ENCODE measurements around the gene DIRAS1.

Gene DIRAS1

DNA sequence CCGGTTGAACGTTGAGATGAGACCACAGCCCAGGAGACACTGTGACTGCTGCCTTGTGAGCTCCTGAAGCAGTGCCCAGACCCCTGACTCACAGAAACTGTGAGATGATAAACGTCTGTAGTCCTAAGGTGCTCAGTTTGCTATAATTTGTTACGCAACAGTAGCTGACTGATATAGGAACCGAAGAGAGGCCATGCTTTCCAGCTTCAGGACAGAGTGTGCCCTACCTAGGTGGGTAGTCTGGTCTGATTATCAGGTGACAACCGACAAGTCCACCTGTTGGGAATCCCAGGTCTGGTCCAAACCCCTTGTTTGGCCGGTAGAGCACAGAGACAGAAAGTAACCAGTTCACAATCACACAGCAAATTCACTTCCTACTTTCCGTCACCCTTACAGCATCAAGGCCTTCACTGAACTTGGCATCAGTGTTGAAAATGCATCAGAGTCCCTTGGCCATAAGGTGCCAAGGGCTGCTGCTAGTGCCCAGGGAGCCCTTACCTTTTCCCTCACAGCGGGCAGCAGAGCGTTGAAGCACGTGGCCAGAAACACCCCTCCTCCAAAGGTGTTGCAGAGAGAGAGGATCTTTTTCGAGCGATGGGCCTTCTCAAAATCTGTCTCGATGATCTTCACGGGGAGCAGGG, 15.5 kb upstream of the DIRAS1 start:
- peaks cover 28% of the 10 kb centered on the region for H3K4me1 Mint-ChIP-seq
- no peak overlapping the region for H3K27ac Mint-ChIP-seq
- no peaks in the 10 kb centered on the region for H3K27me3 Mint-ChIP-seq
- peaks cover 16% of the 10 kb centered on the region for H3K36me3 Mint-ChIP-seq
- H3K9me3 Mint-ChIP-seq: no peaks in the 10 kb centered on the region
- no peak overlapping the region for H3K4me3 Mint-ChIP-seq

DNA sequence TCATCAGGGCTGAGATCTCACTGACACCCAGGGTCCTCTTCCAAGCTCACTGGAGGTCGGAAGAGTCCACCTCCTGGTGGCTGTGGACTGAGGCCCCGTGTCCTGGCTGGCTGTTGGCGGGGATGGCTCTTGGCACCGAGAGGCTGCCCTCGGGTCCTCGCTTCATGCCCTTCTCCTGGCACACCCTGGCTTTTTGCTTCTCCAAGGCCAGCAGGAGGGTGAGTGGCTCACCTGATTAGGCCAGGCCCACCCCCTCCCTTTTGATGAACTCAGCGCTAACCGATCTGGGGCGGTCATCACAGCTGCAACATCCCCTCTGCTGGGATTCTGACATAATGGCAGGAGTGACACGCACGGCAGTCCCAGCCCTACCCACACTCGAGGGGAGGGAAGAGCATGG, 14.2 kb upstream of the DIRAS1 start:
- Mint-ChIP-seq H3K27ac (no peak overlapping the region), H3K9me3 (no peaks in the 10 kb centered on the region), H3K36me3 (peaks cover 16% of the 10 kb centered on the region), H3K4me3 (no peak overlapping the region), H3K27me3 (no peaks in the 10 kb centered on the region), H3K4me1 (peaks cover 27% of the 10 kb centered on the region)

DNA sequence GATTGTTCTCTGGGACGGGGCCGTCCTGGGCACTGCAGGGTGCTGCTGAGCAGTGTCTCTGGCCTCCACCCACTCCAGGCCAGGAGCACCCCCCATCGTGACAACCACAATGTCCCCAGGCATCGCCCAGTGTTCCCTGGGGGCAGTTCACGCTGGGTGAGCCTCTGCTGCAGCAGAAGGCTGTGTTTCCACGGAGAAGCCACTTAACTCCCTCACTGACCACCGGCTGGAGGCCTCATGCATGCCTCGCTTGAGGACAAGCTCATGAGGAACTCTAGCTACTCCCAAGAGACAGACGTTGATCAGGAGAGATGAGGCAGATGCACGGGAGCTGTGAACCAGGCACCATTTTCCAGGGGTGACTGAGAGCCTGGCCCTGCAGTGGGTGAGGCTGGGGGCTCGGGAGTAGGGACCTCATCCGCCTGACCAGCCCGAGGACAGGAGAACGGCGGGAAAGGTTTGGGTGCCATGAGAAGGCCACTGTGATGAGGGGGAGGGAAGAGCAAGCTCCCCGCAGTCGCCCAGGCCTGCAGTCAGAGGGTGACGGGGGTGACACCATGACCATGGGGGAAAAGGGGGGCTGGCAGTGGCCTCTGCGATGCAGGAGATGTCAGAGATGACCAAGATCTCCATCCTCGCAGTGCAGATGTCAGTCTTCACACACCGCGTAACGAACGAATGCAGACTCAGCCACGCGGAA, 13.6 kb upstream of the DIRAS1 start:
- H3K27me3 Mint-ChIP-seq: no peaks in the 10 kb centered on the region
- H3K9me3 Mint-ChIP-seq: no peaks in the 10 kb centered on the region
- no peak overlapping the region for H3K27ac Mint-ChIP-seq
- peaks cover 23% of the 10 kb centered on the region for H3K4me1 Mint-ChIP-seq
- H3K4me3 Mint-ChIP-seq: no peak overlapping the region
- H3K36me3 Mint-ChIP-seq: peaks cover 16% of the 10 kb centered on the region

DNA sequence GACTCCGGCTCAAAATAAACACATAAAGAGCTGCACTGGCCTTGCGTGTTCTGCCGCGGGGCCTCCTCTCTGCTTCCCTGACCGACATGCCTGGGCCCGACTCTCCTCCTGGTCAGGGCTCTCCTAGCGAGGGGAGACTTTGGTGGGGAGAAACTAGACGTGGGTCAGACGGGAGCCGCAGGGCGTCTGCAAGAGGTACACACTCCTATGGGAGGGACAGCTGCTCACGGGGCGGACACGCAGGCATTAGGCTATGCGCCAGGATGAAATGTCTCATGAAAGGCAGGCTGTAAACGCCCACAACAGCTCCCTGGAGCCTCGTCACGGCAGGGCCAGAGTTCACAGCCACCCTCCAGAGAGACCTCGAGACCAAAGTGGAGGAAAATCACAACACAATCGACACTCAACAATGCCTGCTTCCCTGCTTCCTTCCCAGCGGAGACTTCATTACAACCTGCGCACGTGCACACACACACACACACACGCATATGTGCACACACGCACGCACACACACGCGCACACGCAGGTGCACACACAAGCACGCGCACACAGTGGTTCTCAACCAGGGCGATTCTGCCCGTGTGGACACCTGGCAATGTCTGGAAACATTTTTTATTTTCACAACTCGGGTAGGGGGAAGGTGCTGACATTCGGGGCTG, 12.9 kb upstream of the DIRAS1 start:
- H3K9me3 Mint-ChIP-seq: no peaks in the 10 kb centered on the region
- H3K36me3 Mint-ChIP-seq: peaks cover 16% of the 10 kb centered on the region
- H3K27ac Mint-ChIP-seq: no peak overlapping the region
- no peak overlapping the region for H3K4me3 Mint-ChIP-seq
- no peaks in the 10 kb centered on the region for H3K27me3 Mint-ChIP-seq
- H3K4me1 Mint-ChIP-seq: peaks cover 19% of the 10 kb centered on the region

DNA sequence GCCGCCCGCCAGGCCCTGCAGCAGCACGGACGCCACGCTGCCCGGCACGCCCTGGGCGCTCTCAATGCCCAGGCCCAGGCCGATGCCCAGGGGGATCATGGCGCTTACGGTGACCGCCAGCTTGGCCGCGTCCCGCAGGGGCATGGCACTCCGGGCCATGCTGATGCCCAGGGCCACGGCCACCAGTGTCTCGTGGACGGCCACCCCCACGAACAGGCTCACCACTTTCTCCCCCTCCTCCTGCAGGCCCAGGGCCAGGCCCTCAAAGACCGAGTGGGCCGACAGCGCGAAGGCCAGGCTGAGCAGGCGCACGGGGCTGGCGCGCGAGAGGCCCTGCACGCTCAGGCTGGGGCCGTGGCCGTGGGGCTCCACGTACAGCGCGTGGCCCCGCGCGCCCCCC, 11.7 kb upstream of the DIRAS1 start:
- no peak overlapping the region for H3K27ac Mint-ChIP-seq
- peaks cover 13% of the 10 kb centered on the region for H3K36me3 Mint-ChIP-seq
- H3K4me1 Mint-ChIP-seq: peaks cover 11% of the 10 kb centered on the region
- H3K9me3 Mint-ChIP-seq: no peaks in the 10 kb centered on the region
- no peaks in the 10 kb centered on the region for H3K27me3 Mint-ChIP-seq
- no peak overlapping the region for H3K4me3 Mint-ChIP-seq

DNA sequence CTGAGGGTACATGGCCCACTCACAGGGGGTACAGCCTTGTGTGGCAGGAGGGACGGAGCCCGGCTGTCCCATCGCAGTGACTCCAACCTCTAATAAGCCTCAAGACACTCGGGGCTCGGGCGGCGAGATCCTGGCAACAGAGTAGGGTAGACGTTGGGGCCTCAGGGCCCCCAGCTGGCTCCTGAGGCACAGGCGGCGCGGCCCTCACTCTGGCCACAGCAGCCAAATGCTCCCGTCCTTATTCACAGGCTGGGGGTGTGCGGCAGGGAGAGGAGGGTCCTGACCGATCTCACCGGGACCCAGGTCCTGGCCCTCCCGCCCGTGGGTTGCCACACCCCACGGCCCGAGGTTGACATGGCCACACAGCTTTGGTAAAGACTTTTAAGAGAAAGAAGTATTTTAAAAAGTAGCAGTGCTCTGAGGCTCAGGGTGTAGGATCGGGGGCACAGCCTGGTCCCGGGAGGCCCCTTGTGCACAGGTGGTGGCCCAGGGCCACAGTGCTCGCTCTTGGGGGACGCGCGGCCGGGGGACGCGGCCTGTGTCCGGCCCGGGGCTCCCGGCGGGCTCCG, 11.1 kb upstream of the DIRAS1 start:
- H3K9me3 Mint-ChIP-seq: no peaks in the 10 kb centered on the region
- H3K27ac Mint-ChIP-seq: no peak overlapping the region
- H3K4me1 Mint-ChIP-seq: peaks cover 11% of the 10 kb centered on the region
- H3K36me3 Mint-ChIP-seq: peaks cover 13% of the 10 kb centered on the region
- H3K27me3 Mint-ChIP-seq: no peaks in the 10 kb centered on the region
- H3K4me3 Mint-ChIP-seq: no peak overlapping the region

DNA sequence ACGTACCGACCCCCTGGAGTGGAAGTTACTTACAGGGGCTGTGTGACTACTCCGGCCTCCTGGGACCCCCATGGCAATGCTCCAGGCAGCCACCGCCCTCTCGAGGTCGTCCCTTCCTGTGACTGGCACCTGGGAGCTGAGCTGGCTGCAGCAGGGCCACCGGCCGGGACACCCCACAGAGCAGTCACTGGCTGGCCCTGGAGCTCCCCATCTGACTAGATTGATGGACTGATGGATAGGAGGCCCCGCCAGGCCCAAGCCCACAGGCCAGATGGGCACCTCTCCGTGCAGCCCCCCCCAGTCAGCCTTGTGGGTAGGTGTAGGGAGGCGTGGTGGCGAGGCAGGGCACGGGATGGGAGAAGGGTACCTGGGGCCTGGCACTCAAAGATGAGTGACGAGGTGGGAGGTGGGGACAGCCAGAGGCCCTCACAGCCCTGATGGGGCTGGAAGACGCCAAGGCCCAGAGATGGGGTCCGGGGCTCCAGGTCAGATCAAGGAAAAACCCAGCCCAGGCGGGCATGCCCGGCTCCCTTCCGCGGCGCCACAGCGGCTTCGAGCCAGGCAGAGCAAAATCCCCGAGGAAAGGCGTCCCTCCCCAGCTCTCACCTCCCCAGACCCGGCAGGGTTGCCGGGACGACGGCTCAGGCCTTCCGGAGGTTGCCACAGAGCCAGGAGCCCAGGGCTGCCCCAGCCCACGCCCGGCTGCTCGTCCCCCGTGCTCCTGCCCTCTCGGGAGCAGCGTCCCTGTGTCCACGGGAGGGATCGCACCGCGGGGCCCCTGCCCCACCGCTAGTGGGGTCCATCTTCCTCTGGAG, 10.2 kb upstream of the DIRAS1 start:
- Mint-ChIP-seq H3K4me1 (peaks cover 5% of the 10 kb centered on the region), H3K27me3 (no peaks in the 10 kb centered on the region), H3K36me3 (peaks cover 8% of the 10 kb centered on the region), H3K27ac (no peak overlapping the region), H3K4me3 (no peak overlapping the region), H3K9me3 (no peaks in the 10 kb centered on the region)

DNA sequence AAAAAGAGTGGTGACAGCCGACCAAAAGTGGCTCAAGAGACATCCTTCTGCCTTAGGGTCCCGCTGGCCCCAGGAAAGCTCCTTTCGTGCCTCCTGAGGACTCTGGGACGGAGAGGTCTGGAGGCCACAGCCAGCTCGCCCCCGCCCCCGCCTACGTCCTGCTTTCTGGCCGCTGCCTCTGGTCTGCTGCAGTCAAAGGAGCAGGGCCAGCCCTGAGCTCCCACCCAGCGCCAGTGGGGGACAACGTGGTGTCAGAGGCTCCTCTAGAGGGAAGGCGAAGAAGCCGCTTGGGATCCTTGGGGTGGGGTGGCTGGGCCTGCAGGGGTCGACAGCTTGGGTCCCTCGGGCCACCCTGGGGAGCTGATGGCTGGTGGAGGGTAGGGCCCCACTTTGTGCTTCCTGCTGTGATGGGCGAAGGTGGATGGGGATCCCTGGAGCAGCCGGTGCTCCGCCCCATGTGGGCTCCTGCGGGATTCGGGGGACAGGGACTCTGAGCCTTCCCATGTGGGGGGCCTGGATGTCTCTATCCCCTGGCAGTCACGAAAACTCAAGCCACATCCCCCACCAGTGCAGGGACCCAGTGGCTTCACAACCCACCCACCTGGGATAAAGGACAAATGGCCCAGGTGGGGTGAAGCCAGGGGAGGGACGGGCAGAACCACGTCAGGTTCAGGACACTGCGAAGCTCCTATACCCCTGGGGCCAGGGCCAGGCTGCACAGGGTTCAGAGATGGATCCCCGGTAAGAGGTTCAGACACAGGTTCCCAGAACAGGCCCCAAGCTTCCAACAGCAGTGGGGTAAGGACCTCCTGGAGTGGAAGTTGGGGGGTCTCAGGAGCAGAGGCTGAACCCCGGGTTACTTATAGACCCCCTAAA, 9.0 kb upstream of the DIRAS1 start:
- peaks cover 5% of the 10 kb centered on the region for H3K36me3 Mint-ChIP-seq
- H3K9me3 Mint-ChIP-seq: no peaks in the 10 kb centered on the region
- no peak overlapping the region for H3K4me3 Mint-ChIP-seq
- H3K4me1 Mint-ChIP-seq: peaks cover 5% of the 10 kb centered on the region
- H3K27me3 Mint-ChIP-seq: peaks cover 1% of the 10 kb centered on the region
- H3K27ac Mint-ChIP-seq: no peak overlapping the region

DNA sequence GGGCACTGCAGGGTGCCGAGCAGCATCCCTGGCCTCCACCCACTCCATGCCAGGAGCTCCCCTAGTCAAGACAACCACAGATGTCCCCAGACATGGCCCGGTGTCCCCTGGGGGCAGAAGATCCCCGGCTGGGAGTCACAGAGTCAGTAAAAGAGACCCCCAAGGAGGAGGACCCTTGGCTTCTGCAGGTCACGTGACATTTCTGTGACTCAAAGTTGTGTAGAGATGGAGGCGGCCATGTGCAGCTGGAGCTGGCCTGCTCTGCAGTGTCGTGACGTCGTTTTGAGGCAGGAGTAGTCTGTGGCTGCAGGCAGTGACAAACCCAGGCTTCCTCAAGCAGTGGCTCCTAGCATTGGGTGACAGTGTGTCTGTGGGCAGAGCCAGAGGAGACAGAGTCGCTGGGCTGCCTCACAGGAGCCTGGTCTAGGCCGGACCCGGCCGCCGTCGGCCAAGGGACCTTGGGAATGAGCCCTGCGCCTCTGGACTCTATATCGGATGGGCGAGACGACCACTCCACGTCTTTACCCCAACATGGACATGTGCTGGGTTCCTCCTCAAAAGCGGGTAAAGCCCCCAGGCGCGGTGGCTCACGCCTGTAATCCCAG, 7.7 kb upstream of the DIRAS1 start:
- H3K4me3 Mint-ChIP-seq: no peak overlapping the region
- no peak overlapping the region for H3K27ac Mint-ChIP-seq
- no peaks in the 10 kb centered on the region for H3K9me3 Mint-ChIP-seq
- H3K4me1 Mint-ChIP-seq: no peaks in the 10 kb centered on the region
- peaks cover under 1% of the 10 kb centered on the region for H3K36me3 Mint-ChIP-seq
- H3K27me3 Mint-ChIP-seq: peaks cover 4% of the 10 kb centered on the region

DNA sequence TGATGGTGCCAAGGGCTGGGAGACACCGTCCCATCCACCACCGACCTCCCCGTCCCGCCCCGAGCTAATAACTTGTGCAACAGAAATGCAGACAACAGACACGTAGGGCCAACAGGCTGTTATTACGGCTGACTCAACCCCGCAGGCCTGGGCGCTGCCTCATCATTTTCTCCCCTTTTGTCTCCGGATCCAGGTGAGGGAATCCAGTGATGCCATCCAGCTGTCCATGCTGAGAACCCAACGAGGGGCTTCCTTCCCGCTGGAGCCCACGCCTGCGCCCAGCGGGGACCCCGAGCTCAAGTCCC, 6.4 kb upstream of the DIRAS1 start:
- H3K4me3 Mint-ChIP-seq: no peak overlapping the region
- H3K4me1 Mint-ChIP-seq: no peaks in the 10 kb centered on the region
- H3K27ac Mint-ChIP-seq: no peak overlapping the region
- H3K9me3 Mint-ChIP-seq: no peaks in the 10 kb centered on the region
- no peaks in the 10 kb centered on the region for H3K36me3 Mint-ChIP-seq
- H3K27me3 Mint-ChIP-seq: peaks cover 4% of the 10 kb centered on the region

DNA sequence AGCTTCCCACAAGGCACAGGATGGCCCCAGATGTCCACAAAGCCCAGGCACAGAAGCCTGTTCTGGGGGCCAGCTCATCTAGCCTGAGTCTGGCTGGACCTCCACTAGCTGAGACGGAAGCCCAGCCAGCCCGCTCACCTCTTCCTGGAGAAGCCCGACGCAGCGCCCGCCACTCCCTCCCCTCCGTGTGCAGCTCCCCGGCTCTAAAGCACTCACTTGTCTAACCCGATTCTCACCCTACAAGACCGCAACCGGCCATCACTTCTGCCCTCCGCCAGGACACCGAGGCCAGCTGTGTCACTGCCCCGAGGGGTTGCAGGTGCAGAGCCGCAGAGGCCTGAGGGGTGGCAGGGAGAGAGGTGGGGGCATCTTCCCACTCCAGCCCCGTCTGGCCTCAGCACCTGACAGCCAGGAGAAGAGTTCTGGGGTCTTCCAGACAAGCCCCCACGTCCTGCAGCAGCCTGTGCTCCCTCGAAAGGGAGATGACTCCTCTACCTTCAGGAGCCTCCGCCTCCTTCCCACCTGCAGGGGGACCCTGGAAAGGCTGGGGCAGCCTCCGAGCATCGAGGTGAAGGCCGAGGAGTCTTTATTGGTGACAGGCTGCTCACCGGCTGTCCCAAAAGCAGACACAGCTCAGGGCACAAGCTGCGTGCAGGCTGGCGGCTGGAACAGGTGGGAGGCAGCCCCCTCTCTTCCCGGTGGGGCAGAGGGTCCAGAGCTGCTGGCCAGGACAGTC, 5.9 kb upstream of the DIRAS1 start:
- Mint-ChIP-seq H3K4me3 (no peak overlapping the region), H3K36me3 (no peaks in the 10 kb centered on the region), H3K27me3 (peaks cover 5% of the 10 kb centered on the region), H3K27ac (no peak overlapping the region), H3K9me3 (no peaks in the 10 kb centered on the region), H3K4me1 (no peaks in the 10 kb centered on the region)

DNA sequence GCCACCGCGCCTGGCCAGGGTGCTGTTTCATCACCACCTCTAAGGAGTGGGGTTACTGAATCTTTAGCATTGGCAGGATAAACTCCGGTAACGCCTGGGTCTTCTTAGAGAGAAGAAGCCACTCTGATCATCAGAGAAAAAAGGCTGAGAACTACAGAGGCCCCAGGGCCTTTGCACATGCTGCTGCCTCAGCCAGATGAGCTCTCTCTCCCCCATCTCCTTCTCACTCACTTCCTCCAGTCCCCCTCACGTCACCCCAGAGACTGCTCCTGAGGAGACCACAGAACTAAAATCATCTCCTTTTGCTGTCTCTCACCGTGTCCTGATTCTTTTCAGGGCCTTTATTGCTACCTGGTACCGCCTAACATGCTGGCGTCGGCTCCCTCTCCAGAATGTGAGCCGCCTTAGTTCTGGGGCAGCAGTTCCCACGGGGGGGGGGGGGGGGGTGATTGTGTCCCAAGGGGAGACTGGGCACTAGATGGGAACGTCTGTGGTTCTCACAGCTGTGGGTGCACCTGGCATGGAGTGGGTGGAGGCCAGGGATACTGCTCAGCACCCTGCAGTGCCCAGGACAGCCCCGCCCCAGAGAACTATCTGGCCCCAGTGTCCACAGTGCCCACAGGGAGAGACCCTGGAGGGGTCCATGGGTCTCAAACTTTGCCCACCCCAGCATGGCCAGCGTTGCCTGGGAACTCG, 5.1 kb upstream of the DIRAS1 start:
- Mint-ChIP-seq H3K36me3 (no peaks in the 10 kb centered on the region), H3K9me3 (no peaks in the 10 kb centered on the region), H3K27ac (no peak overlapping the region), H3K4me3 (no peak overlapping the region), H3K27me3 (peaks cover 7% of the 10 kb centered on the region), H3K4me1 (no peaks in the 10 kb centered on the region)

DNA sequence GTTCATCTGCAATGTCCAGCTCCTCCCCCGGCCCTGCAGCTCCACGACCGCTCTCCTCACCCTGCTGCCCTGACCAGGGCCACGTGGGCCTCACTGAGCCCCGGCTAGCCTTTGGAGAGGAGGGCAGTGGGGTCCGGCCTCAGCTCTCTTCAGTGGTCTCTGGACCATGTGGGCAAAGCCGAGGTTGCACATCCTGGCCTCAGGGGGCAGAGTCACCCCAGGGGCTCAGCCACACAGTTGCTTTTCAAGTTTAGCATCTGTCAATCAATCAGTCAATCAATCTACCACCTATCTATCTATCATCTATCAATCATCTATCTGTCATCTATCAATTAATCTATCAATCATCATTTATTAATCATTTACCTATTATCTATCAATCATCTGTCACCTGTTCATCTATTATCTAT, 3.0 kb upstream of the DIRAS1 start:
- Mint-ChIP-seq H3K4me3 (no peak overlapping the region), H3K36me3 (no peaks in the 10 kb centered on the region), H3K4me1 (peaks cover 5% of the 10 kb centered on the region), H3K9me3 (no peaks in the 10 kb centered on the region), H3K27me3 (peaks cover 14% of the 10 kb centered on the region), H3K27ac (no peak overlapping the region)
